OCI-LY7 (cell line): ENCODE data around the gene NTM. TPM values are rescaled to one million over a fixed set of nuclear protein-coding genes. Genes with fewer than 3 reads are reported as not detected.

Experiments used
- BruUV-seq: library from RNA; stranded (reverse); fragments of 400-500 nt; replicated peaks from 2 replicates; lab custom pipeline; 2021; lab: Mats Ljungman, UMichigan
- CTCF ChIA-PET: fragments of 300-600 bp; sonication (Branson Sonifier 250); formaldehyde crosslinking; loops from one replicate; lab custom pipeline; 2022; ENCODE audit warnings: antibody characterized with exemption; ENCODE audit not compliant: unreplicated experiment; lab: Charles Lee
- POLR2A ChIA-PET: fragments of 300-600 bp; sonication (Branson Sonifier 250); formaldehyde crosslinking; loops from one replicate; lab custom pipeline; 2022; ENCODE audit warnings: antibody characterized with exemption; lab: Charles Lee
- DNase-seq: peaks from one replicate; pipeline ENCODE4 v3.0.0-alpha.2; 2015; ENCODE audit warnings: low spot score
- H2AFZ ChIP-seq: fragments of 200-600 bp; sonication (generic), shearing (Covaris generic); 2 replicates; pipeline ENCODE4 v1.6.1; 2014; ENCODE audit warnings: mild to moderate bottlenecking, antibody characterized with exemption, low read length, moderate library complexity
- H3K27ac ChIP-seq: fragments of 200-600 bp; sonication (generic); 2 replicates; pipeline ENCODE4 v1.5.1; 2014; ENCODE audit warnings: mixed run types, low read depth, mild to moderate bottlenecking, moderate library complexity, low read length, inconsistent platforms; ENCODE audit not compliant: poor library complexity, severe bottlenecking
- H3K36me3 ChIP-seq: fragments of 200-600 bp; sonication (generic); 2 replicates; pipeline ENCODE4 v1.6.1; 2014; ENCODE audit warnings: mild to moderate bottlenecking, antibody characterized with exemption, low read length, moderate library complexity, mixed read lengths; ENCODE audit not compliant: insufficient read depth
- H3K4me1 ChIP-seq: fragments of 200-600 bp; sonication (generic); 2 replicates; pipeline ENCODE4 v1.5.1; 2014; ENCODE audit warnings: mild to moderate bottlenecking, low read length; ENCODE audit not compliant: insufficient read depth, poor library complexity, severe bottlenecking
- H3K4me2 ChIP-seq: fragments of 200-600 bp; sonication (generic); 2 replicates; pipeline ENCODE4 v1.6.1; 2014; ENCODE audit warnings: mild to moderate bottlenecking, low read length
- H3K4me3 ChIP-seq: fragments of 200-600 bp; sonication (generic); 2 replicates; pipeline ENCODE4 v1.5.1; 2014; ENCODE audit warnings: mild to moderate bottlenecking, low read depth, low read length; ENCODE audit not compliant: poor library complexity, severe bottlenecking
- H3K79me2 ChIP-seq: fragments of 200-600 bp; sonication (generic); 2 replicates; pipeline ENCODE4 v1.6.1; 2016; ENCODE audit warnings: low read depth, mild to moderate bottlenecking, low read length, moderate library complexity, mixed read lengths; ENCODE audit not compliant: insufficient read depth
- H3K9me2 ChIP-seq: fragments of 200-600 bp; sonication (generic); 2 replicates; pipeline ENCODE4 v1.6.1; 2016; ENCODE audit warnings: mild to moderate bottlenecking, low read length, mixed read lengths; ENCODE audit not compliant: insufficient read depth
- H3K9me3 ChIP-seq: fragments of 200-600 bp; sonication (generic); 2 replicates; pipeline ENCODE4 v1.6.1; 2014; ENCODE audit warnings: mild to moderate bottlenecking, mixed run types, low read length, mixed read lengths
- H4K20me1 ChIP-seq: fragments of 200-600 bp; sonication (generic); 2 replicates; pipeline ENCODE4 v1.6.1; 2014; ENCODE audit warnings: mild to moderate bottlenecking, antibody characterized with exemption, low read length, moderate library complexity, mixed read lengths; ENCODE audit not compliant: insufficient read depth
- EZH2phosphoT487 ChIP-seq: fragments of 200-600 bp; sonication (generic); IDR thresholded peaks from 2 replicates; pipeline ENCODE4 v1.6.1; 2018; ENCODE audit warnings: low read depth, borderline replicate concordance, mild to moderate bottlenecking, mixed run types, antibody characterized with exemption, low read length, moderate library complexity, mixed read lengths
- intact Hi-C: fragments of 100-400 bp; cut with micrococcal nuclease; formaldehyde crosslinking; loops from one replicate; pipeline ENCODE4 v1.10.0; 2022; ENCODE audit not compliant: unreplicated experiment
- total RNA-seq, 2 experiments: library from RNA; depleted of rRNA in 1 of 2; stranded (reverse); fragments of >200 nt in 1 of 2; shearing (Covaris generic) in 1 of 2; gene quantifications; 2 replicates each; pipeline ENCODE4 v1.2.3, GENCODE V29; 2014 to 2022
- TF ChIP-seq, protein P1 (sequence below): fragments of 200-600 bp; sonication (generic); conservative IDR thresholded peaks from 2 replicates; pipeline ENCODE4 v1.5.1; 2014; ENCODE audit warnings: mild to moderate bottlenecking, antibody characterized with exemption, low read length, moderate library complexity, mixed read lengths

The NTM gene
- total RNA-seq, 2 experiments from 2014 or later, result not detected

DNA sequence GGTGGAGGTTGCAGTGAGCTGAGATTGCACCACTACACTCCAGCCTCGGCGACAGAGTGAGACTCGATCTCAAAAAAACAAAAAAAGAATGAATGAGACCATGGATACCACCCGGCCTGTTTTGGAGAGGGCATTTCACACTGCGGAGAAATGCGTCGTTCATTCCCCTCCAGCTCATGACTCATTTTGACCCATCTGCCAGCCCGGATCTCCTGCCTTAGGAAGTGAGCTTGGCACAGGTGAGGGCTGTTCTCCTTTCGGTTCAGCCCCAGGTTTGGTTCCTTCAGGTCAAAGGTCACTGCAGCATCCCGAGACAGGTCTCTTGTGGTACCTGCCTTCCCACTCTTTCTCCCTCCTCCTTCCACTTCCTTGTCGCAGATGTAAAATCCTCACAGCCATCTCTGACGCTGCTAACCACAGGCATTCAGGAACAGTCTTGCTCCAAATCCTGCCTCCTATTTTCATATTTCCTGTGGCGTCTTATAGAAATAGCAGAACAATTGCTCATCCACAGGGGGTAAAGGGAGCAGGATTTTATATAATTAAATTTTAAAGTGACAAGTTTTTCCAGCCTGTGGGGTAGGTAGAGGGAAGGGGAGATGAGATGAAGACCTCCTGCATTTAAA is 517.9 kb downstream of the NTM start:
- Histone ChIP-seq H3K79me2 (no peaks in the 10 kb centered on the region), H3K9me2 (no peaks in the 10 kb centered on the region), H3K4me3 (no peak overlapping the region), H3K4me1 (no peaks in the 10 kb centered on the region), H3K4me2 (no peak overlapping the region), H3K36me3 (no peaks in the 10 kb centered on the region), H2AFZ (no peak overlapping the region), H3K27ac (no peak overlapping the region), H3K9me3 (no peaks in the 10 kb centered on the region), H4K20me1 (no peaks in the 10 kb centered on the region)
- intact Hi-C loops, result no loop called here
- DNase-seq, result no peak
- POLR2A ChIA-PET, result no interaction called here
- TF ChIP-seq, protein P1, sequence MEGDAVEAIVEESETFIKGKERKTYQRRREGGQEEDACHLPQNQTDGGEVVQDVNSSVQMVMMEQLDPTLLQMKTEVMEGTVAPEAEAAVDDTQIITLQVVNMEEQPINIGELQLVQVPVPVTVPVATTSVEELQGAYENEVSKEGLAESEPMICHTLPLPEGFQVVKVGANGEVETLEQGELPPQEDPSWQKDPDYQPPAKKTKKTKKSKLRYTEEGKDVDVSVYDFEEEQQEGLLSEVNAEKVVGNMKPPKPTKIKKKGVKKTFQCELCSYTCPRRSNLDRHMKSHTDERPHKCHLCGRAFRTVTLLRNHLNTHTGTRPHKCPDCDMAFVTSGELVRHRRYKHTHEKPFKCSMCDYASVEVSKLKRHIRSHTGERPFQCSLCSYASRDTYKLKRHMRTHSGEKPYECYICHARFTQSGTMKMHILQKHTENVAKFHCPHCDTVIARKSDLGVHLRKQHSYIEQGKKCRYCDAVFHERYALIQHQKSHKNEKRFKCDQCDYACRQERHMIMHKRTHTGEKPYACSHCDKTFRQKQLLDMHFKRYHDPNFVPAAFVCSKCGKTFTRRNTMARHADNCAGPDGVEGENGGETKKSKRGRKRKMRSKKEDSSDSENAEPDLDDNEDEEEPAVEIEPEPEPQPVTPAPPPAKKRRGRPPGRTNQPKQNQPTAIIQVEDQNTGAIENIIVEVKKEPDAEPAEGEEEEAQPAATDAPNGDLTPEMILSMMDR, result no peak
- TF ChIP-seq EZH2phosphoT487, result no peak
- BruUV-seq, result no TSS peak
- CTCF ChIA-PET, result no interaction called here

DNA sequence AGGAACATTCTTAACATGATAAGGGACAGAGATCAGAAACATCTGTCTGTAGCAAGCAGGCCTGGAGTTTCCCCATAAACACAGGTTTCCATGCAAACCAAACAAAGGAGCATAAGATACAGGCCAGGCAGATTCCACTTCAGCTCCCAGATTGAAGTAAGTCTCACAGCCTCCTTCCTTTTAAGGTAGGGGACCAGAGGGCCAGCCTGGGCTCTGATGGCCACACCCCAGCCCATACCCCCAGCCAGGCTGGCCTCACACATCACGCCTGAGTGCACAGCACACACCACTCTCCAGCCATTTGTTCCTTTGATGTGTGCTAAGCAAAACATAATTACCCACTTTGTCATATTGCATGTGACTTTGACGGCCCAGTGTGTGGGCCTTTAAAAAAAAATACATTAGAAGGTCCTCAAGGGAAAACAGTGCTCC is 518.7 kb downstream of the NTM start:
- Histone ChIP-seq H2AFZ (no peak overlapping the region), H3K4me3 (no peak overlapping the region), H3K9me3 (no peaks in the 10 kb centered on the region), H3K4me1 (no peaks in the 10 kb centered on the region), H3K9me2 (no peaks in the 10 kb centered on the region), H3K36me3 (no peaks in the 10 kb centered on the region), H4K20me1 (no peaks in the 10 kb centered on the region), H3K27ac (no peak overlapping the region), H3K4me2 (no peak overlapping the region), H3K79me2 (no peaks in the 10 kb centered on the region)
- no peak for DNase-seq
- TF ChIP-seq, protein P1, result no peak
- no peak for TF ChIP-seq EZH2phosphoT487
- intact Hi-C loops, result no loop called here
- BruUV-seq, result no TSS peak
- POLR2A ChIA-PET, result no interaction called here
- CTCF ChIA-PET, result no interaction called here

DNA sequence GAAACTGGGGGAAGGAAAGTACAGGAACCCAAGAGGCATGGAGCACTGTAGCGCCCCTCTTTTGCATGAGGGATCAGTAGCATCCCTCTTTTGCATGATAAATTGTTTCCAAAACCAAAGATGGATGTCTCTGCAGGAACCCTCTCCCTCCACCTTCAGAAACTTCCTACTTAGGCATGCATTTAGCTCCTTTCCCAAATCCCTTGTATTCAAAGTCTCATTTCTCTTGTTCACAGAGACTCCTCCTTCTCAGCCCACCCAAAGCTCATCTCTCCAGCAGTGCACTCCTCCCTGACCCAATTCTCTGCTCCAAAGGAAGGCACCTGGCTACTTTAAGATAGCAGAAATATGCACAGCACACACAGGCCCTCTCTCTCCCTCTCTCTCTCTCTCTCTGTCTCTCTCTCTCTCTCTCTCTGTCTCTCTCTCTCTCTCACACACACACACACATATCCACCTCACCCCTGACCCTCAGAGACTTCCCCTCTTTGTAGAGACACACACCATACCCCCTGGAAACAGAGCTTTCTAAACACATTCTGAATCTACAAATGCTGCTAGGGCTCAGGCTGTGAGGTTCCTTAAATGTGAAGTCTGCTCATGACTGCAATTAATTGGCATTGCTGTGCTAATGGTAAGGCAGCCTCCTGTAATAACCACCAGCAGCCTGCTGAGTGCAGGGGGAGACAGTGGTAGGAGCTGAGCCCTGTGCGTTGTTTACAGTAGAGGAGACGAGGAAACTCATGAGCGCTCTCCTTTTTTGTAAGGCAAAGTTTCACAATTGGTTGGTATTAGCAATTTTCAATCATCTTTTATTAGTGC is 519.6 kb downstream of the NTM start:
- Histone ChIP-seq H3K4me2 (no peak overlapping the region), H4K20me1 (no peaks in the 10 kb centered on the region), H3K4me1 (no peaks in the 10 kb centered on the region), H3K36me3 (no peaks in the 10 kb centered on the region), H3K79me2 (no peaks in the 10 kb centered on the region), H3K27ac (no peak overlapping the region), H3K9me2 (no peaks in the 10 kb centered on the region), H3K9me3 (no peaks in the 10 kb centered on the region), H2AFZ (no peak overlapping the region), H3K4me3 (no peak overlapping the region)
- DNase-seq, result no peak
- intact Hi-C loops, result no loop called here
- ChIA-PET CTCF (no interaction called here), POLR2A (interaction anchor here (0.7 kb wide), 1 partner anchor 610 kb away, joined by 3 read pairs; no protein-coding TSS in a partner anchor)
- no peak for TF ChIP-seq EZH2phosphoT487
- TF ChIP-seq, protein P1, result no peak
- no TSS peak for BruUV-seq
